ENCODE results near the gene NDUFS4.

- TF ChIP-seq CTCF (IDR thresholded peaks at IDR 0.05) = no peak
- no peak for TF ChIP-seq POLR2AphosphoS5 (IDR thresholded peaks at IDR 0.05)
Measured at GRCh38 chr5:53543401-53543800, 17.0 kb upstream of the NDUFS4 start.

Measured in upper lobe of left lung (tissue), 4 donors.